GM21619 (cell line): ENCODE measurements around the gene ETNK2.
"Not testable (repeated sequence)": the region's sequence is repeated elsewhere in the genome, so short reads cannot be mapped to it uniquely, and the experiment has no call there.

ENCODE experiments used
- ATAC-seq: cut with Tn5 transposase; IDR thresholded peaks from one replicate; pipeline ENCODE4 v1.9.1; 2021; ENCODE audit not compliant: unreplicated experiment

The ETNK2 gene

GRCh38 chr1:204103431-204103741, 48.5 kb downstream of the ETNK2 start:
- ATAC-seq: no peak

- ATAC-seq: no peak
Observed at GRCh38 chr1:204102739-204103430, 49.0 kb downstream of the ETNK2 start.

DNA sequence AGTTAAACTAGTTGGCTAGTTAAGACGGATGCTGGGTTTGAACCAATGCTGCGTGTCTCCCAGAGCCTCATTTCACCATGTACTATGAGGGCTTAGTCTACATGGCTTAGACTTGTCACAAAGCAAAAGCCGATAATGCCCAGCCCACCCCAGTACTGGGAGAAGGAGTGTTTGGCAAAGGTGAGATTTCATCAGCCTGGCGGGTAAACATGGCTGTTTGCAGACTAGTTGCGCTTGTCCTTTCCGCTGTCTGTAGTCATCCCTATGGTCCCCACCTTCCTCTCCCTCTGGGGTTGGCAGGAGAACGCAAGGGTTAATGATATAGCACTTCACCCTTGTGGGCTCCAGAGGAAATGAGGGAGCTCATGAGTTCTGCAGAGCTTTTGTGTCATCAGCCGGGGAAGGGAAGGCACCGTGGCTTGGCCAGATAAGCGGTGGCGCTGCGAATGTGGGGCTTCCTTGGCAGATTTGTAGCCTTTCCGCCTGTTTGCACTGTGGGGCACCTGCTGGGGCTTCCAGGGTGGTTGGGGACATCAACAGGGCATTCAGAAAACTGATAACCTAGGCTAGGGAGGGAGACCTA, 49.7 kb downstream of the ETNK2 start:
- no peak for ATAC-seq

GRCh38 chr1:204099754-204100153, 52.1 kb downstream of the ETNK2 start:
- ATAC-seq: not testable (repeated sequence)

- no peak for ATAC-seq
Observed at GRCh38 chr1:204098683-204099082, 53.2 kb downstream of the ETNK2 start.

GRCh38 chr1:204096931-204097330, 54.9 kb downstream of the ETNK2 start:
- no peak for ATAC-seq

DNA sequence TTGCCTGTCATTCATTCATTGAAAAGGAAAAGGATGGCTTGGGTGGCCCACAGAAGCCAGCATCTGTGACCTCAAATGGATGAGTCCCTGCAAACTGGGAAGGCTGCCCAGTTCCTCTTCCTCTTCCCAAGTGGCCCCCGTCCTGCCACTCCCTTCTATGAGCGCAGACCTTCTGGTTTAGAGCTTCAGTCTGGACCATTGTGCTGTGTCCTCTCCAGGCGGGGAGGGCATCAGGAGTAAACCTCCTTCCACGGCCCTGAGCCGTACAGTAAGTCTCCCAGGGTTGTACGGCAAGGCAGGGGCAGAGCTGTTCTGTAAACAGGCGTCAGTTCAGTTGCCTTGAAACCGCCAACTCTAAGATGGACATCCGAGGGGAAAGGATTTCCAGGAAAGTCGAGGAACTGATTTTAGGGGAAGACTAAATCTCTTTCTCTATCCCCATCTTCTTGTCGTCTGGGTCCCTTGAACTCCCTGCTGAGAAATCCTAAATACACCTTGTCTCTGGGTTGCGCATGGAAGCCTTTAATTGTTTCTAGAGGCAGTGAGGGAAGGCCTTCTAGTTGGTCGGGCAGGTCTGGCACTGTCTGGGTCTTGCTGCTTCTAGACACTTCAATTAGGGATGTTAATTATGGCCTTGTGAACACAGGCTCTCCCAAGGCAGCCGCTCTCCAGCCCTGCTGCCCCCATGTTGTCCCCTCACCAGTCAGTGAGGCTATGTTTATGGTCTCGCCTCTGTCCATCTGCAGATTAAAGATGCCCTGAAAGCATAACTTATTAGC, 56.8 kb downstream of the ETNK2 start:
- no peak for ATAC-seq

DNA sequence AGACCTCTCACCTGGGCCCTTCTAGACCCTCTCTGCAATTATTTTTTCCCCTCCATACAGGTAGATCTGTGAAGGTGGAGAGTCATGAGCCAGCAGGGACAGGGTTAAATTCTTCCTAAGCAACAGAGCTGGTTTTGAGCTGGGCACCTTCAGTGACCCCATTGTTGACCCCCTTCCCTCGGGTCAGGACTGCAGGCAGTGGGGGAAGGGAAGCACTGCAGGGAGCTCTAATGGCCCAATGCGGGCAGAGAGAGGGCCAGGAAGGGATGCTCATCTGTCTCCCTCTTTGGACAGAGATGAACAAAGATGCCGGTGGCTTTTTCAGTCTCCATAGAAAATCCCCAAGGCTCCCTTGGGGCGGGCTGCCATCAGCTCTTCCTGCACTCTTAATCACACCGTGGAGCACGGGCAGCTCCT, 57.5 kb downstream of the ETNK2 start:
- ATAC-seq: no peak

- no peak for ATAC-seq
Observed at GRCh38 chr1:204093781-204094180, 58.1 kb downstream of the ETNK2 start.

GRCh38 chr1:204093421-204093717, 58.5 kb downstream of the ETNK2 start:
- no peak for ATAC-seq

GRCh38 chr1:204092632-204093420, 59.0 kb downstream of the ETNK2 start:
- ATAC-seq: no peak

- no peak for ATAC-seq
Observed at GRCh38 chr1:204091787-204092312, 60.0 kb downstream of the ETNK2 start.

GRCh38 chr1:204091066-204091465, 60.8 kb downstream of the ETNK2 start:
- no peak for ATAC-seq

DNA sequence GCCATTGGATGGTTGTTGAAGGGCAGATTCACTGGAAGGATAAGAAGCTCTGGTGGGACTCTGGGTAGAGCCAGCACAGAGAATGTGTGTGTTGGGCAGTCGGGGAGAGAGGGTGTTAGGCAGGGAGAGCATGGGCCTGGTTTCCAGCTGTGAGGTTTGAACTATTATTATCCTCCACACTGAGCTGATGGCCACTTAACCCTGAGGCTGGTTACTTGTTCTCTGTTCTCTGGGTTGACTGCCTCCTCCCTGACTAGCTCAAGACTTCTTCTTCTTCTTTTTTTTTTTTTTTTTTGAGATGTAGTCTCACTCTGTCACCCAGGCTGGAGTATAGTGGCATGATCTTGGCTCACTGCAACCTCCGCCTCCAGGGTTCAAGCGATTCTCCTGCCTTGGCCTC, 61.7 kb downstream of the ETNK2 start:
- ATAC-seq: not testable (repeated sequence)

GRCh38 chr1:204089044-204089751, 62.6 kb downstream of the ETNK2 start:
- no peak for ATAC-seq

DNA sequence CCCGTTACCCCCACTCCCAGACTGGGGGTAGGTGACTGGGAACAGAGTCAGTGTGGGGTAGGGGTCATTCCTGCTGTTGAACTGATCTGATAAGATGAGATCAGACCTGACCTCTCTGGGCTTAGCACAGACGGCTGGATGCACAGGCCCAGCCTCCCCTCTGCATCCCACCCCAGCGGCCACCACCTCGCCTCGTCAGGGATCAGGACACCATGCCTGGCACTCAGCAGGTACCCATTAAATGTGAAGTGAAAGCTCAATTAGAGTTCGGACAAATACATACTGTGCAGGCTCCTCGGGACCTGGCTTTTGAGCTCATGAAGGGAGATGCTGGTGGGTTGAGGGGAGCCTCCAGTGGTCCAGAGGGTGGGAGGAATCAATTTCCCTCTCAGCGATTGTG, 63.2 kb downstream of the ETNK2 start:
- no peak for ATAC-seq

DNA sequence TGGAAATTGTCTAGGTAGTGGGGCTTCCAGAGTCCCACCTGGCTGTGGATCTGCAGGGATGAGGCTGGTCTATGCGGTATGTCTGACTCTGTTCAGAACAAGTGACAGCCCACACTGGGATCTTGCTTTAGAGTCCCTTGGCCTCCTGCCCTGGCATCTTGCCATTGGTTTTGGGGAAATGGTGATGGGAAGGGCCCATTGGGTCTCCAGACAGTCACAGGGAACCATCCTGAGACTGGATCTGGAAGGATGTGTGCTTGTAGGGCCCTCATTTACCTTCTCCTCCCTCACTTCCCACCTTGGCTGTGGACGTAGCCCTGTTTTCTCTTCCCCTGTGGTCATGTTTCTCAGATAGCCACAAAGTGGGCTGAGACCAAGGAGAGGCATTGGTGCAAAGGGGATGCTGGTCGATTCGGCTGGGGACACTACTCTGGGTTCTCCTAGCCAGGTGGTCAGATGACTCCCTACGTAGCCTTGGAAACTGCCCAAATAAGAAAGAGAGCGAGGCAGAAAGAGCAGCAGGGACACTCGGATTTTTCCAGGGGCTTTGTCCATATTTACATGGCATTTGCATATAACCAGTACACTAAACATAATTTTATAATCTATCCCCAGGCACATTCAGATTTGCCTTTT, 63.8 kb downstream of the ETNK2 start:
- ATAC-seq: no peak

DNA sequence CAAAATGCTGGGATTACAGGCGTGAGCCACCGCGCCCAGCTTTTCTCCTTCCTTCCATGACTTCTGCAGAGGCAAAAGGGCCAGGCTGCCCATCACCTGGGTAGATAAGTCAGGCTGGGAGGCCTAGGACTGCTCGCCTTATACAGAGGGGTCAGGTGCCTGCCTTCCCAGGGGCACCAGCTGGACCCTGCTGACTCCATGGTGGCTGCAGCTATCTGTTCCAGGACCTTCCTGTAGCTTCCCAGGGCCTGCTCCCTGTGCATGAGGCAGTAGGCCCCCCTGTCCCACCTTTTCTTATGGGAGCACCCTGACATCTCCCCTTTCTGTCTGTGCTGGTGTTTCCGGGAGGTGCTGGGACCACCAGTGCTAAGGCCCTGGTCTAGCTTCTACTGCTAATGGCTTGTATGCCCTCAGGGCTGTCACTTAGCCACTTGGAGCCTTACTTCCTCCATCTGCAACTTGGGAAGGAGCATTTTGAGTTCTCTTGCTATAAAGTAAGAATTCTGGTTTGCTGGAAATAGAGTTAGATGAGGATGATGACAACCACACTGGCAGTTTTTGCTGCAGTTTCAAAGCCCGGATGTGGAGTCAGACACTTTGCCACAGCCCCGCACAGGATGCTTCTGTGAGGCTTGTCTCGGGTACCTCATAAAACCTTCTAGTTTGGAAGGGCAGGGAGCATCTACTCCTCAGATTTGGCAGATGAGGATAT, 64.5 kb downstream of the ETNK2 start:
- ATAC-seq: no peak

GRCh38 chr1:204085876-204086275, 66.0 kb downstream of the ETNK2 start:
- ATAC-seq: no peak
